GM21723 (cell line): ENCODE data around the gene TMEM119.

ENCODE experiments used
- ATAC-seq: cut with Tn5 transposase; IDR thresholded peaks from one replicate; pipeline ENCODE4 v1.9.1; 2021; ENCODE audit warnings: mild to moderate bottlenecking, moderate library complexity; ENCODE audit not compliant: unreplicated experiment

Gene TMEM119

GRCh38 chr12:108548954-108549521 is 48.8 kb downstream of the TMEM119 start:
- ATAC-seq = no peak

- no peak for ATAC-seq
Observed at GRCh38 chr12:108547686-108548085, 50.2 kb downstream of the TMEM119 start.

GRCh38 chr12:108543652-108544051 is 54.2 kb downstream of the TMEM119 start:
- no peak for ATAC-seq

GRCh38 chr12:108542320-108542719 is 55.6 kb downstream of the TMEM119 start:
- ATAC-seq = no peak
